GM12864 (cell line): ENCODE results near the gene LDLRAD4.

Experiments
- DNase-seq: peaks from one replicate; pipeline ENCODE4 v3.0.0-alpha.2; 2011; ENCODE audit warnings: low read depth
- H3K4me3 ChIP-seq: 2 replicates; pipeline ENCODE4 v1.5.1; 2011; ENCODE audit warnings: mild to moderate bottlenecking, low read depth, low read length, control low read depth
- TF ChIP-seq, protein P1 (sequence below): IDR thresholded peaks from 2 replicates; pipeline ENCODE4 v1.5.1; 2011; ENCODE audit warnings: low read depth, mild to moderate bottlenecking, moderate library complexity, low read length, control low read depth, inconsistent platforms; ENCODE audit errors: missing control alignments

The LDLRAD4 gene

DNA sequence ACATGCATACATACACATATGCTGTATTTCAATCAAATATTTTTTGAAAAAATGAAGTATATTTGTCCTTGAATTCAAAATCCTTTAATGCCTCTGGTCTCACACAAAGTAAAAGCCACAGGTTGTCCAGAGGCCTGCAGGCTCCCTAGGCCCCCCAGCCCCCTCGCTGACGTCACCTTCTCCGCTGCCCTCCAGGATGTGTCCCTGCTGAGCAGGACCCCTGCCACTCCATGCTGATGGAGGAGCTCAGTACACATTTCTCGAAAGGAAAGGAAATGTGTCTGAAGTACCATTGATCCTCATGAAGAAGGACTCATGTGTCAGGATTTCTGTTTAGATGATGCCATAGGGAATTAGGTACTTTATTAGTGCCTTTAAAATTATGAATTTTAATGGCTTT lies 212.1 kb downstream of the LDLRAD4 start:
- TF ChIP-seq, protein P1, sequence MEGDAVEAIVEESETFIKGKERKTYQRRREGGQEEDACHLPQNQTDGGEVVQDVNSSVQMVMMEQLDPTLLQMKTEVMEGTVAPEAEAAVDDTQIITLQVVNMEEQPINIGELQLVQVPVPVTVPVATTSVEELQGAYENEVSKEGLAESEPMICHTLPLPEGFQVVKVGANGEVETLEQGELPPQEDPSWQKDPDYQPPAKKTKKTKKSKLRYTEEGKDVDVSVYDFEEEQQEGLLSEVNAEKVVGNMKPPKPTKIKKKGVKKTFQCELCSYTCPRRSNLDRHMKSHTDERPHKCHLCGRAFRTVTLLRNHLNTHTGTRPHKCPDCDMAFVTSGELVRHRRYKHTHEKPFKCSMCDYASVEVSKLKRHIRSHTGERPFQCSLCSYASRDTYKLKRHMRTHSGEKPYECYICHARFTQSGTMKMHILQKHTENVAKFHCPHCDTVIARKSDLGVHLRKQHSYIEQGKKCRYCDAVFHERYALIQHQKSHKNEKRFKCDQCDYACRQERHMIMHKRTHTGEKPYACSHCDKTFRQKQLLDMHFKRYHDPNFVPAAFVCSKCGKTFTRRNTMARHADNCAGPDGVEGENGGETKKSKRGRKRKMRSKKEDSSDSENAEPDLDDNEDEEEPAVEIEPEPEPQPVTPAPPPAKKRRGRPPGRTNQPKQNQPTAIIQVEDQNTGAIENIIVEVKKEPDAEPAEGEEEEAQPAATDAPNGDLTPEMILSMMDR, result no peak
- no peak for DNase-seq
- H3K4me3 ChIP-seq, result no peak overlapping the region

DNA sequence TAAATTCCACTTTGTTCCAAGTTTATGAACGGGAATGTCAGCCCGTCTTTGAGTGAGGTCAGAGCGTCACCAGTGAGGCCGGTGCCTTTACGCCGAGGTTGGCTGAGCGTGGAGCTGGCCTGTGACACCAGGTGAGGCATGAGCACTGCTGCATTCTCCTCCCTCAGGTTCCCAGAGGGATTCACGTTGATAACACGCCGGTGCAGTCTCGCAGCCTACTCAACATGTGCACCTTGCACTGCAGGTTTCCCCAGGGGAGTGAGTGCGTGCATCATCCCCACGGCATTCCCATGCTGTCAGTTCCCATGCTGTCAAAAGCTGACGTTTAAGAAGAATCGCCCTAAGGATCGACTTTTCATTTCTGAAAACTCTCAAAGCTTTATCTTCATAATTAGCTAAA lies 213.3 kb downstream of the LDLRAD4 start:
- no peak overlapping the region for H3K4me3 ChIP-seq
- DNase-seq, result no peak
- TF ChIP-seq, protein P1, result no peak

DNA sequence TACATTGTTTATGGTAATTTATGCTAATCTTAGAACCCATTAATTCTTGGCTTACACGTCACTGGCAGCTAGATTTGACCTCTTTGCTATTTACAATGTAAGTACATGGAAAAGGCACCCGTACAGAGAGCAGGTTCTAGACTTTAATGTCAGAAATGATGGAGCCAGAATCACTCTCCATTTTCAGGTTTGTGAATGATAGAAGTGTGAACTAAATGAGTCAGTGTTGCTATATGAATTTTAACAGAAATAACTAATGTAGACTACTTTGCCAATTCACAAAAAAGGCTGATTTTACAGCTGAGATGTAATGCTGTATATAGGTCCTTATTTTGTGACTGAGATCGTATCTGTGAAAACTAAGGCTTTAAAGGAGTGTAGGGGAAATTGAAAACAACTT lies 214.6 kb downstream of the LDLRAD4 start:
- DNase-seq, result no peak
- no peak overlapping the region for H3K4me3 ChIP-seq
- TF ChIP-seq, protein P1, result no peak

DNA sequence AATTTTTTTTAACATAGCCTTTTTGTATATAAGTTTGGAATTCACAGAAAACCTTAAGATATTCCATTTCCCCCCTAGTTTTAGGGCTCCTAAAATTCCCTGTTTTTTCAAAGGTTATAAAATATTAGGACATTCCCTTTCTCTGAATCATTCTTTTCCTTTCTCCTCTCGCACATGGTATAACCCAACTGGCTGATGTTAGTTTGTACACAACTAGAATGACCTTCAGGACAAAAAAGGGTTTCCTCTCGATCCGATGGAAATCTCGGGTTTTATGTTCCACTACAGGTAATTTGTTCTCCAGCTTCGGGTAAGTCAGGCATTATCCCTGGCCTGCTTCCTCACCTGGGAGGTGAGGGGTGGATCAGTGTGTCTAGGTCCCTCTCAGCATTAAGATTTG lies 215.1 kb downstream of the LDLRAD4 start:
- H3K4me3 ChIP-seq, result no peak overlapping the region
- DNase-seq, result no peak
- TF ChIP-seq, protein P1, result no peak

DNA sequence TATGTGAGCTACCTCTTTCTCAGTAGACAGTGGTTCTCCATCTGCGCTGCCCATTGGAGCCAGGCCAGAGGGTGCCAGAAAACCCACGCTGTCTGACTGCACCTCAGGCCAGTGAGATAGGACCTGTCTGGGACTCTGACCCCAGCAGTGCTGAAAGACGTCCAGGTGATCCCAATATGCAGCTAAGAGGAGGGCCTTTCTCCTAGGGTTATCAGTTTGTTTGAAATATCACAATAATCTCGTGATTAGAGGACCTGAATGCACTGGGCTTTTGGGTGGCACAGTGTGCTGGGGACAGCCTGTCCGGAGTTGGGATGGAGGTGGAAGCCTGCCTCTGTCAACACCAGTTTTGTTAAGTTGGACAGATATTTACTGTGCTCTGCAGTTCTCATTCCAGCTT lies 216.3 kb downstream of the LDLRAD4 start:
- no peak overlapping the region for H3K4me3 ChIP-seq
- TF ChIP-seq, protein P1, result no peak
- no peak for DNase-seq

DNA sequence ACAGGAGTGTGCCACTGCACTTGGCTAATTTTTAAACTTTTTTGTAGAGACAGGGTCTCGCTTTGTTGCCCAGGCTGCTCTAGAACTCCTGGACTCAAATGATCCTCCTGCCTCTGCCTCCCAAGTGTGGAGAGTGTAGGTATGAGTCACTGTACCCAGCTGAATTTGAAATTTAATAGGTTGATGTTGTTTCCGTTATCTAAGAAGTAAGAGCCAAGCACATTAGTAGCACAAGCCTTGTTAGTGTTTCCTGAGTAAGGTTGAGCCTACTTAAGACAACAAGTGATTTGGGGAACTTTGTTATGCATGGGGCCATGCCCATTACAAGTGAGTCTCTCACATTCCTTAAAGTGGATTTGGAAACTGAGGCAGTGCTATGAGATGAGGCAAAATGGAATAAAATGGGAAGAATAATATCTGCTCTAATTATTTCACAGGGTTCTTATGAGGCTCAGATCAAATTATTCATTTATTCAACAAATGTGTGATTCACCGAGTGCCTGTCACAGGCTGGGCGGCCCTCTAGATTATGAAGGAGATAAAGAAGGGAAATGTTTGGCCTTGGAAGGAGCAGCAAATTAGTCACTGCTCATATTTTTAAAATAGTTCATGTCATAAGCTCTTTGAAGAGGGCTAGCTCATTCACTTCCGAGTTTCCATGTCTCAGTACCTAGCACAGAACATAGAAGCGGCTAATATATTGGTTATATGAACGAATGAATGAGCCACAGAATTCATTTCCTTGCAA lies 217.2 kb downstream of the LDLRAD4 start:
- H3K4me3 ChIP-seq, result no peak overlapping the region
- no peak for DNase-seq
- TF ChIP-seq, protein P1, result no peak

DNA sequence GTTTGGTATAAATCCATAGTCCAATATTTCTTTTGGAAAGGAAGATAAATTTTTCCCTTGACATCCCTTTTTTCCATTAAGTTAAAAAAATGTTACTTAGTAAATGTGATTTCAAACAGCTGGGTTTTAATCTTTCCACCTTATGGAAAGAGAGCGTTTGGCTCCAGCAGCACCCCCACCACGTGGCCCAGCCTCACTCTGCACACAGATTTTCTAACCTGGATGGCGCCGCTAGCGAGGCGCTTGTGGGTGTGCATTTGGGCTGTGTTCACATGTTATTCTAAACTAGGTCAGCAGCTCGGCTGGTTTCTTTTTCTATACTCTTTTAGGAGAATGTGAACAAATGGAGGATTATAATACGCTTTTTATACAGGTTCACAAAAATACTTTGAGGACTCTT lies 218.0 kb downstream of the LDLRAD4 start:
- no peak for DNase-seq
- no peak overlapping the region for H3K4me3 ChIP-seq
- TF ChIP-seq, protein P1, result no peak
